SK-MEL-5 (cell line): ENCODE measurements around the gene RBM6. TPM values are rescaled to one million over a fixed set of nuclear protein-coding genes. Genes with fewer than 3 reads are reported as not detected.
"Not testable (repeated sequence)": the region's sequence is repeated elsewhere in the genome, so short reads cannot be mapped to it uniquely, and the experiment has no call there.

ENCODE experiments used
- DNase-seq: peaks from one replicate; pipeline ENCODE4 v3.0.0-alpha.2; 2016; ENCODE audit warnings: low read depth, low spot score
- in situ Hi-C: cut with HindIII; loops from 2 replicates; pipeline ENCODE4 v1.10.0; 2016; ENCODE audit warnings: low sequenced_read_pairs, high pct_unique_total_duplicates, low pct_unique_long_range_greater_than_20kb
- total RNA-seq: library from RNA; depleted of rRNA; stranded (reverse); fragments of >200 nt; shearing (Covaris generic); gene quantifications from 2 replicates; pipeline ENCODE4 v1.2.3, GENCODE V29; 2014

Gene RBM6
- total RNA-seq, 1 experiment from 2014 or later = 27.4 TPM

DNA sequence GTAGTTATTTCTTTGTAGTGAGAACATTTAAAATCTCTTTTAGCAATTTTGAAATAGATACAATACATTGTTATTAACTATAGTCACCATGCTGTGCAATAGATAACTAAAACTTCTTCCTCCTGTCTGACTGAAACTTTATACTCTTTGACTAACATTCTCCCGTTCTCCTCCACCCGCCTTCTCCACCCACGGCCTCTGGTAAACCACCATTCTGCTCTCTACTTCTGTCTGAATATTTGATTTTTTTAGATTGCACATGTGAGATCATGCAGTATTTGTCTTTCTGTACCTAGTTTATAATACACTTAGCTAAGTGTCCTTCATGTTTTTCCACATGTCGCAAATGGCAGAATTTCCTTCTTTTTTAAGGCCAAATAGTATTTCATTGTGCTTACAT lies 76.0 kb downstream of the RBM6 start:
- in situ Hi-C loops = no loop called here
- no peak for DNase-seq

DNA sequence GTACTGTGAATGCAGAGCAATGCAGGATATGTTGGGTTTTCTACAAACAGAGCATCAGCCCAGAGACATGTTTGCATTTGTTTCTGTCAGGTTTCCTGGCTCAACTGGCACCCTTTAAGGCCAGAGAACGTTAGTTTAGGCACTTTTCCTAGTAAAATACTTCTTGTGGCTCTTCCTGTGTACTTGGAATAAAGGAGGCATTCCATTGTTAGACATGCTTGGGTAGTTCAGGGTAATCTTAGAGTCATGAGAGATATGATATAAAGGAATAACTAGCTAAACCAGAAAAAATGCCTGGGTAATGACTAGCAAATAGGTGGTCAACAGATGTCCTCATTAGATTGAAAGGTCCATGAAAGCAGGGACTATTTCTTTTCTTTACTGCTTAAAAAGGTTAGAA lies 88.4 kb downstream of the RBM6 start:
- in situ Hi-C loops = no loop called here
- DNase-seq = no peak

DNA sequence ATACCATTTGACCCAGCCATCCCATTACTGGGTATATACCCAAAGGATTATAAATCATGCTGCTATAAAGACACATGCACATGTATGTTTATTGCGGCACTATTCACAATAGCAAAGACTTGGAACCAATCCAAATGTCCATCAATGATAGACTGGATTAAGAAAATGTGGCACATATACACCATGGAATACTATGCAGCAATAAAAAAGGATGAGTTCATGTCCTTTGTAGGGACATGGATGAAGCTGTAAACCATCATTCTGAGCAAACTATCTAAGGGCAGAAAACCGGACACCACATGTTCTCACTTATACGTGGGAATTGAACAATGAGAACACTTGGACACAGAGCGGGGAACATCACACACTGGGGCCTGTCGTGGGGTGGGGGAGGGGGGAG lies 91.3 kb downstream of the RBM6 start:
- in situ Hi-C loops, DNase-seq: not testable (repeated sequence)

DNA sequence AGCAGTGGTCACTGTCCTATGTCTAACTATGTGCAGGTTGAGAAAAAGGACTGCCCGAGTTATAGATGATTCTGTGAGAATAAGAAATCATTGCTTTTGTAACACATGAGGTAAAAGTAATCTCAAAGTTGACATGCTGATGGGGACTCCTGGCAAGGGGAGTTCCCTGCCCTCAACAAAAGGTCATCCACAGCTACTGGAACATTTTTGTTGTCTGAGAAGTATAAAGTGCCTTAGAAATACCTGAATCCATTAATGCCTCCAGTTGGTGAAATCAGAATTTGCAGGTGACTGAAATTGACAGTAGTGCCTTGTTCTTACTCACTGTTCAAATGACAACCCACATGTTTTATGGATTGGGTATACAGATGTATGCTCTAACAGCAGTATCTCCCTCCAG lies 105.0 kb downstream of the RBM6 start:
- no peak for DNase-seq
- in situ Hi-C loops = no loop called here

DNA sequence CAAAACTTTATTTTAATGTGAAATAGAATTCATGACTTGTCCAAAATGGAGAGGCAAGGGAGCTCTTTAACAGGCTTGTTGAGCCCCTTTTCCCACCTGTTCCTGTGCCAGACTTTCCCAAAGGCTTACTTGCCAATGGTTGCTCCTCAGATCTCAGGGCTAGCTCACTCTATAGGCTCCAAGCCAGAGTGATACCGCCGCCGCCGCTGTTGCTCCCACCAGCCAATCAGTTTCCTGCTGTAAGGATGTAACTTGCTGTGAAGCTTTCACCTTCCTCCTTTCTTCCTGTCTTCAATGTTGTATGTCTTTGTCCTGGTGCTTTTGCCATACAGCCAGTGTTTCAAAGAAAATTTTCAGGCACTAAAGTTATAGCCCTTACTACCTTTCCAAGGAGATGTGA lies 107.5 kb downstream of the RBM6 start:
- in situ Hi-C loops = no loop called here
- no peak for DNase-seq

DNA sequence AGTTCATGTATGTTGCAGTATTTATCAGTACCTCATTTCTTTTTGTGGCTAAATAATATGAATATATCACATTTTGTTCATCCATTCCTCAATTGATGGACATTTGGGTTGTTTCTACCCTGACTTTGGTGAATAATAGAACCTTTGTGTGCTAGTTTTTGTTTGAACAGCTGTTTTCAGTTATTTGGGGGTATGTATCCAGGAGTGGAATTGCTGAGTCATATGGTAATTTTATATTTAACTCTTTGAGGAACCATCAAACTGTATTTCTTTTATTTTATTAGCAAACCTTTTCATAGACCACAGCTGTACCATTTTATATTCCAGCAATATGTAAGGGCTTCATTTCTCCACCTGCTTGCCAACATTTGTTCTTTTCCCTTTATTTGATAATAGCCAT lies 110.4 kb downstream of the RBM6 start:
- peak; percentile 15 for DNase-seq
- in situ Hi-C loops = no loop called here

DNA sequence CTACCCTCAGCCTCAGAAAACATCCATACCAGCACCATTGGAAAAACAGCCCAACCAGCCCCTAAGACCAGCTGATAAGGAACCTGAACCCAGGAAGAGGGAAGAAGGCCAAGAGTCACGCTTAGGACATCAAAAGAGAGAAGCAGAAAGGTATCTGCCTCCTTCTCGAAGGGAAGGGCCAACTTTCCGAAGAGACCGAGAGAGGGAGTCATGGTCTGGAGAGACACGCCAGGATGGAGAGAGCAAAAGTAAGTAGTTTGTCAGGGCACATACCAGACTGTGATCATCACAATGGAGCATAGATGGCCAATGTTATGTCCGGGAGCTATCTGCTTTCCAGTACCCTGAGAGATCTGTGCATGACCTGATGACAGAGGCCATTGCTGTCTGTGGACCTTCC lies 117.8 kb downstream of the RBM6 start:
- in situ Hi-C loops = no loop called here
- DNase-seq = no peak

DNA sequence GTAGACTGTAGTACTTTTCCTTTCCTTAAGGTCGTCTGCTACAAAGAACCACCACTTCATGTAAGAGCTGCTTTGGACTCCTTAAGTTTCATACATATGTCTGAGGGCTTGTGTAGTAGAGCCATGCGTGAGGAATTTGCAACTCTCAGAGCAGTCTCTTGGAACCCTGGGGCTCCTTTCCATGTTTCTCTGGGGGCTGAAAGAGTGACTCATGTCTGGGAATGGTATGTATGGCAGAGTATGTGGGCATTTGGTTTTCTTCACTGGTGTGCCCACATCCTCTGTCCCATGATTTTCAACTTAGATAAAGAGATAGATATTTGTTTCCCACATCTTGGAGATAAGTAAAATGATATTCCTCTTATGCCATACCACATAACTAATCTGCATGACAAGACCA lies 128.2 kb downstream of the RBM6 start:
- DNase-seq = no peak

DNA sequence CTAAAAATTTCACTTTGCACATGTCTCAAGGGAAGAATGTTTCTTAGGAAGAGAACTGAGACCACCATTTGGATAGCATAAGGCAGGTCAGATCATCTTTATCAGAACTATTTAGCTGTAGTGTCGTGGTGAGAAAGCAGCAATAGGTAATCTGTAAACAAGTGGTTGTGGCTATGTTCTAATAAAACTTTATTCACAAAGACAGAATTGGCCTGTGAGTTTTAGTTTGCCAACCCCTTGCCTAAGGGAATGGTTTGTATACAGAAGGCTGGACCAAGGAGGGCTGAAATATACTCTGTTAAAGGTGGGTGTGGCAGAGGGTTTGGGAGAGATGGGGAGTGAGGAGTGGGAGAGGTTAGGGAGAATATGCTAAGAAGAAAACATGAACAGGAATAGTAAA lies 138.1 kb downstream of the RBM6 start:
- in situ Hi-C loops = no loop called here
- no peak for DNase-seq

More for the DNA sequence above, 128.2 kb downstream of the RBM6 start:
- in situ Hi-C loops = no loop called here

DNA sequence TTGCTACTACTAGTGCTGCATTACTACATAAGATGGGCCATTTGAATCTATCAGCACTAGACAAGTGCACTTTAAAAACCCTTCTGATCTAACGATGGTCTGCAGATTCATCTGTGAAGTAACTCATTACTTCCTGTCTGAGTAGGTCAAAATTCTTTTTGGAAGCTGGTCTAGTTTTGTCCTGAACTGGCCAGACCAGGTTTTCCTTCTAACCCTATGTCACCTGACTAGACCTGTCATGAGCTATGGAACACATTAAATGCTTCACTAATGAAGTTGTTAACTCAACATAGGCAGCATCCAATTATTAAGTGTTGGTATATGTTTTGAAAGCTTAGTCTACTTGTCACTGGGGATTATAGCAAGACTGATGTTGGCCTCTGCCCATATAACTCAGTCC lies 138.7 kb downstream of the RBM6 start:
- in situ Hi-C loops = no loop called here
- DNase-seq = no peak

DNA sequence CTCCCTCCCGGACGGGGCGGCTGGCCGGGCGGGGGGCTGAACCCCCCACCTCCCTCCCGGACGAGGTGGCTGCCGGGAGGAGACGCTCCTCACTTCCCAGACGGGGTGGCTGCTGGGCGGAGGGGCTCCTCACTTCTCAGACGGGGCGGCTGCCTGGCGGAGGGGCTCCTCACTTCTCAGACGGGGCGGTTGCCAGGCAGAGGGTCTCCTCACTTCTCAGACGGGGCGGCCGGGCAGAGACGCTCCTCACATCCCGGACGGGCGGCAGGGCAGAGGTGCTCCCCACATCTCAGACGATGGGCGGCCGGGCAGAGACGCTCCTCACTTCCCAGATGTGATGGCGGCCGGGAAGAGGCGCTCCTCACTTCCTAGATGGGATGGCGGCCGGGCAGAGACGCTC lies 145.0 kb downstream of the RBM6 start:
- DNase-seq, in situ Hi-C loops: not testable (repeated sequence)

DNA sequence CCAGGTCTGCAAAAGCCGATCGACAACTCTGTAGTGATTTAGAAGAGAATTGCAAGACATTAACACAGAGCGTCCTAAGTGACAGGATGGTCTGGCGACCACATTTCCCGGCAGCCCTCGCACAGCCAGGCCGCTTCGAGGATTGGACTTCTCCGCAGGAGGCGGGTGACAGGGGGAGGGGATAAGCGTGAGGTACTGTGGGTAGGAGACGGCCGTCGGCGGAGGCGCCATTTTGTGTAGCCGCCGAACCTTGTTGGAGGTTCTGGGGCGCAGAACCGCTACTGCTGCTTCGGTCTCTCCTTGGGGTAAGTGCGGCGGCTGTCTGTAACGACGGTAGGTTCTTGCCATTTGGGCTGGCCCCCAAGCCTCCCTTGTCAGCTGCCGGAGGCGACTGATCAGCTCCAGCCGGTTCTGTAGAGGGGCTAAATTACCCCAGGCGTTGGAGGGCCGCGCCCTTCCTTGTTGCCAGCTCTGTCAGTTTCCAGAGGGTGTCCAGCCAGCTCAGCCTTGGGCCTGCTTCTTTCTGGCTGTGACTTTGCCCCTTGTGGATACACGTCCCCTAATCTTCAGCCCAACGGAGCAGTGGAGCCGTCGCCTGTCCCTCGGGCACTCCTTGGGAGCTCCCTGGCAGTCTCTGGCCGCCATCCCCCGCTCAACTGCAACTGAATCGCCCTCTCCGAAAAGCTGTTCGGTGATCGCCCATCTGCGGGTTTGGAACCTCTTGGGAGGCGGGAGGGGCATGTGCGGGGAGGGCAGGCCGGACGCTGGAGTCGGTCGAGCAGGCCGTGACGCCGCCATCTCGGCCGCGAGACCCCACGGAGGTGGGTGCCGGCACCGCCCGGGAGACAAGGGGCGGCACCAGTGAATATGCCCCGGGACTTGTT lies 149.0 kb downstream of the RBM6 start, which contains the start of gene RBM5:
Gene RBM5 (plus strand): TSS at position 195 of the 884 bp plus-strand sequence. CDS start 1,516 bp downstream, outside the sequence.
- peak; percentile 94 for DNase-seq
- in situ Hi-C loops = no loop called here

DNA sequence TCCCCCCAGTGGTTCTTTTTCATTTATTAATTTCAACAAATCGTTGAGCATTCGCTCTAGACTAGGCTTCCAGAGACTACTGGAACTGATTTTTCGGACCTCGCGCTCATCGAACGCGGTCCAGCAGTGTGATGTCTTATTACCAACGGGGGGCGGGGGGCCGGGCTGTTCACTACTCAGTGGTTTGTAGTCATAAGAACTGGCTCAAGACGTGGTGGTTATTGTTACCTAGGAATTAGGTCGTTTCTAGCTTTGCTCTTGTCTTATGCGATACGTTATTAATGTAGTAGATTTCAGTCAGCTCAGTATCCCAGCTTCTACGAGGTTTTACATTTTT lies 149.6 kb downstream of the RBM6 start:
- no peak for DNase-seq
- in situ Hi-C loops = no loop called here

DNA sequence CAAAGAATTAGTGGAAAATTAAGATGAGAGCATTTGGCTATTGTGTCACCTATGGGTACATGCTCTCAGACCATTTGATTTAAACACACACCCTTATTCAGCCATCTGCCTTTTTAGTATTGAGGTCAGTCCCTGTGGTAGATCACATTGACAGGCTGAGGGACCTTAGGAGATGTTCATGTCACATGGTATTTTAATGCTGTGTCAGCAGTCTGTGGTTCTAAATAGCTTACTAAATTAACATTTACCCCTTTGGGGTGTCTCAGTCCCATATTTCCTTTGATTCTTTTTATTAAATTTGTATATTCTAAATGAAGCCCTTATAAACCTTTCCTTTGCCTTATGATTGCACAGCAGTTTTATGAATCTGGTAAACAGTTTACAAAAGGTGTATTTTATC lies 151.0 kb downstream of the RBM6 start:
- in situ Hi-C loops = no loop called here
- no peak for DNase-seq

DNA sequence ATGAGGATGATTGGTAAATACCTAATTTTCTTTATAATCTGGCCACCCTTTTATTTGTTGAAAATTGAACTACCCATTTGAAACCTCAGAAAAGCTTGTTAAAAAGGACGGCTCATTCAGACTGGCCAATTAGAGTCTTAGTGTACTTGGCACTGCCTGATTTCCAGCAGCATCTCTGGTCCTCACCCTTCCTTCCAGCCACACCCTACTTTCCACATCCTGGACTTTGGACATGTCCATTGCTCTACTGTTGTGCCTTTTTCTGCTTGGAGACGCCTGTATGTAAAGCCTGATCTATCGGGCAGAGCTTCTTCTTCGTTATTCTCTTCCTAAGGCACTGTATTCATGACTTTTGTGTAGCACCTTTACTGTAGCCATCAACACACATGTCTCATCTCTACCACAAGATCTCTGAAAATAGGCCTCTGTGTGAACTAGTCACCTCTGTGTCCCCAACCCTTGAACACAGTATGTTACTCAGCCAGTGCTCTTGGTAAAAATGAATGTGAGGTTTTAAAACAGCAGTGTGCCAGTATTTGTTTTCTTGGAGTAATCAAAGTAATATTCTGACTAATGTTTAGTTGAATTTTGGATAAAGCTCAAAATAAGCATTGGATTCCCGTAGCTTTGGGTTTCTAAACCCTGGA lies 155.5 kb downstream of the RBM6 start:
- DNase-seq = no peak
- in situ Hi-C loops = no loop called here

DNA sequence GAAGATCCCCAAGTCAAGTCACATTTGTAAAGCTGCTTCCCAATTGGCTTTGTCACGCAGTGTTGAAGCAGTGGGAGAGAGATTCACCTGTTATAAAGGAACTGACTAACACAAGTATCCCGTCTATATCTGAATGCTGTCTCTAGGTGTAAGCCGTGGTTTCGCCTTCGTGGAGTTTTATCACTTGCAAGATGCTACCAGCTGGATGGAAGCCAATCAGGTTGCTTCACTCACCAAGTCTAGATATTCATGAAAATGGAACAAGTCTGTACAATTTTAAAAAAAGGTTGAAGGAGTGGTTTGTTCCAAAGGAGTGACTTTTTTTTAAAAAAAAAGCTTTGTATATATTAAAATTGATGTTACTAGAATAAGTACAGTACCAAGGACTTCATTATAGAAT lies 160.4 kb downstream of the RBM6 start:
- in situ Hi-C loops = no loop called here
- no peak for DNase-seq

DNA sequence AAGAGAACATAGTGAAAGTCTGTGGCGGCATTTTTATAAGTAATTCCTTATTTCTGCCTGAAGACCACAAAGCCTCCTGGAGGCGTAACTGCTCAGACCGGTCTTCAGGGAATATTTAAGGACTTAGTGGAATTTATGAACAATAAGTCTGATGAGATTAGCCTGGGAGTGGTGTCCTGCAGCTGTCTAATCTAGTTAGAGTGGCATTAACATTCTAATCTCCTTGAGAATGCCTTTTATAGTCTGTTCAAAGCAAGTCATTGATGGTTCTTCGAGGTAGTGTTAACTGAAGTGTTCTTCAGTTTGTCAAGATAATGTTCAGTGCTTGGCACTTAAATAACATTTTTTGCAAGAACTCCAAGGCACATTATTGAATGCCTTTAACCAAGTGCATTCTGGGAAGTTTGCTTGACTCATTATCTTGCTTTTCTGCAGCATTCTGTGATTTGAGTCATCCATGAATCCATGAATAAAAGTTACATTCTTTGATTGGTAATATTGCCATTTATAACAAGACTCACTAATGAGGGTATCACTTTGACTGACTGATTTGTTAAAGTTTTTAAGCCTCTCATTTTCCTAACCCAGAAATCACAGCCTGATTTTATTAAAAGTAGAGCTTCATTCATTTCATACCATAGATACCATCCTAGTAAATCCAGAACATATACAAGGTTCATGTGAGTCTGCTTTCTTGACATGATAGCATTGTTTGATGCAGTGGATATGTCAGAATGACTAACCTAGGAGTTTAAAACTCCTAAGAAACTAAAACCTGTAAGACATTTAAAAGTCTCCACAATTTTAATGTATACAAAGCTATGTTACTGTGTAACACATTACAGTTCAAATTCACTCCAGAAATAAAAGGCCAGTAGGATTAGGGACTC lies 161.3 kb downstream of the RBM6 start:
- DNase-seq = no peak
- in situ Hi-C loops = no loop called here

DNA sequence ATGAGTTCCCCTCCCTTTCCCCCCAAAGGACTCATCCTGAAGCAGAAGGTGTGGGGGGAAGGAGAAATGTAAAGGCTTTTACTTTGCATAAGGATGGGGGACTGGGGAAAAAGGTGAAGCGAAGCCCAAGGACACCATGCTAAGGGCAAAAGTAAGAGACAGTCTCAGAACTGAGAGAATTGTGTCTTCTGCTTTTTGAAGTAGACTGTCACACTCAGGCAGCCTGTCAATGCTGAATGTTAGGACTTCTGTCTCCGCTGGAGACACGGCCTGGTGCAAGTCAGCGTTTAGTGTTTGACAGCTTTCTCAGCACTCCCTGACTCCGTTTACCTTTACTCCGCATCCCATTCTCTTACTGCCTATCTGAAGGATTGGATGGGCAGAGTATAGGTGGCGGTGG lies 162.6 kb downstream of the RBM6 start:
- in situ Hi-C loops = no loop called here
- no peak for DNase-seq
